K562 (cell line): ENCODE data around the gene LRP1. TPM values are rescaled to one million over a fixed set of nuclear protein-coding genes. Genes with fewer than 3 reads are reported as not detected.

Experiments
- ATAC-seq: fragments of 200-7000 bp; cut with Tn5 transposase; 3 replicates; pipeline ENCODE4 v1.9.1; 2020; ENCODE audit warnings: moderate library complexity
- BruUV-seq: library from RNA; stranded (reverse); fragments of 400-500 nt; replicated peaks from 2 replicates; lab custom pipeline; 2021; lab: Mats Ljungman, UMichigan
- CTCF ChIA-PET: fragments of 300-600 bp; formaldehyde crosslinking; extraction: SDS; loops from one replicate; lab custom pipeline; 2021; ENCODE audit warnings: low intra/inter-chr PET ratio; lab: Yijun Ruan, JAX
- POLR2A ChIA-PET: fragments of 300-600, 350-650 bp; sonication (Branson Sonifier 250); formaldehyde crosslinking; extraction: SDS; loops from one replicate; lab custom pipeline; 2021; ENCODE audit warnings: antibody characterized with exemption, inconsistent platforms; lab: Yijun Ruan, JAX
- DNase-seq, 4 experiments: peaks; one replicate each; pipeline versions ENCODE4 v3.0.0 to v3.0.0-alpha.2; 2011 to 2018; ENCODE audit warnings: low spot score in 3 of 4, mixed read lengths in 3 of 4; ENCODE audit errors: extremely low read depth in 1 of 4
- FAIRE-seq: peaks from 2 replicates; lab custom pipeline; 2011; peaks lifted over from hg19 to GRCh38; lab: Jason Lieb, UNC
- H2AFZ ChIP-seq: 2 replicates; pipeline ENCODE4 v1.6.0; 2011; ENCODE audit warnings: low read depth, low read length, control low read depth, inconsistent platforms
- H3K27ac ChIP-seq: fragments of 200-600 bp; 3 replicates; pipeline ENCODE4 v1.8.0; 2011; ENCODE audit warnings: low read depth, mild to moderate bottlenecking, control low read depth, inconsistent platforms, low read length, moderate library complexity, mixed read lengths; ENCODE audit errors: extremely low read depth
- H3K27me3 ChIP-seq, 2 experiments: fragments of 300-600 bp in 1 of 2; 2 replicates in 1 of 2; 3 replicates in 1 of 2; pipeline versions ENCODE4 v1.6.0 to v1.8.0; 2011; ENCODE audit warnings: inconsistent platforms in 2 of 2, low read length in 2 of 2, mild to moderate bottlenecking in 1 of 2, mixed read lengths in 1 of 2, moderate library complexity in 1 of 2; ENCODE audit not compliant: control insufficient read depth in 2 of 2, insufficient read depth in 2 of 2
- H3K36me3 ChIP-seq: fragments of 300-600 bp; 3 replicates; pipeline ENCODE4 v1.8.0; 2011; ENCODE audit warnings: mild to moderate bottlenecking, low read length, inconsistent platforms; ENCODE audit not compliant: control insufficient read depth, insufficient read depth
- H3K4me1 ChIP-seq, 2 experiments: fragments of 200-600 bp in 1 of 2; replicated peaks in 1 of 2; 2 replicates in 1 of 2; 3 replicates in 1 of 2; pipeline versions ENCODE4 v1.5.1 to v1.8.0; 2011; ENCODE audit warnings: inconsistent platforms in 2 of 2, low read length in 2 of 2, mild to moderate bottlenecking in 1 of 2, mixed read lengths in 1 of 2, moderate library complexity in 1 of 2; ENCODE audit not compliant: control insufficient read depth in 2 of 2, insufficient read depth in 2 of 2
- H3K4me2 ChIP-seq: 2 replicates; pipeline ENCODE4 v1.6.1; 2011; ENCODE audit warnings: low read length, control low read depth, inconsistent platforms, mixed read lengths; ENCODE audit not compliant: insufficient read depth
- H3K4me3 ChIP-seq: fragments of 200-600 bp; sonication (generic), shearing (Covaris generic); 2 replicates; pipeline ENCODE4 v1.5.1; 2016; ENCODE audit warnings: control low read depth, inconsistent platforms
- H3K79me2 ChIP-seq: fragments of 200-600 bp; 3 replicates; pipeline ENCODE4 v1.8.0; 2011; ENCODE audit warnings: low read length, inconsistent platforms; ENCODE audit not compliant: control insufficient read depth, insufficient read depth
- H3K9ac ChIP-seq, 2 experiments: 2 replicates each; pipeline versions ENCODE4 v1.6.0 to v1.6.1; 2011; ENCODE audit warnings: low read depth in 2 of 2, low read length in 2 of 2, control low read depth in 1 of 2, inconsistent platforms in 1 of 2, mild to moderate bottlenecking in 1 of 2, mixed read lengths in 1 of 2; ENCODE audit not compliant: insufficient read depth in 1 of 2
- H3K9me1 ChIP-seq: one replicate; pipeline ENCODE4 v1.6.0; 2011; ENCODE audit warnings: inconsistent platforms, mild to moderate bottlenecking, low read length, moderate library complexity; ENCODE audit not compliant: control insufficient read depth, insufficient read depth
- H3K9me3 ChIP-seq: replicated peaks from 2 replicates; pipeline ENCODE4 v1.5.1; 2011; ENCODE audit warnings: low read depth, low read length, inconsistent platforms; ENCODE audit not compliant: control insufficient read depth, insufficient read depth
- H4K20me1 ChIP-seq: replicated peaks from 2 replicates; pipeline ENCODE4 v1.6.1; 2011; ENCODE audit warnings: low read length, inconsistent platforms, mixed read lengths; ENCODE audit not compliant: control insufficient read depth, insufficient read depth
- ELF4 ChIP-seq: fragments of 450-650 bp; formaldehyde crosslinking; IDR thresholded peaks from 2 replicates; pipeline ENCODE4 v1.4.0; 2022; ENCODE audit warnings: missing genetic modification characterization
- JUN ChIP-seq, 2 experiments: sonication (generic) in 1 of 2; formaldehyde crosslinking in 1 of 2; IDR thresholded peaks; 2 replicates each; pipeline versions ENCODE4 v1.6.1 to v1.8.0; 2012 to 2022; ENCODE audit warnings: borderline replicate concordance in 2 of 2, mild to moderate bottlenecking in 2 of 2, improper control_type of control experiment in 1 of 2, low read depth in 1 of 2, low read length in 1 of 2, missing genetic modification reagents in 1 of 2
- MTA2 ChIP-seq: fragments of 450-650 bp; IDR thresholded peaks from 2 replicates; pipeline ENCODE4 v1.6.1; 2016; ENCODE audit warnings: low read depth
- RFX1 ChIP-seq: fragments of 450-650 bp; IDR thresholded peaks from 2 replicates; pipeline ENCODE4 v1.6.1; 2016; ENCODE audit warnings: mild to moderate bottlenecking, moderate library complexity
- SLC30A9 ChIP-seq: fragments of 250-450 bp; sonication (Bioruptor Pico); IDR thresholded peaks from 2 replicates; pipeline ENCODE4 v1.8.0; 2022; ENCODE audit warnings: mild to moderate bottlenecking, moderate library complexity
- ZNF253 ChIP-seq: fragments of 250-450 bp; sonication (Bioruptor Pico); conservative IDR thresholded peaks from 2 replicates; pipeline ENCODE4 v1.6.1; 2021; ENCODE audit warnings: mild to moderate bottlenecking
- WGBS: fragments of 100-300 bp; shearing (Covaris generic); methylation state at CpG from one replicate; pipeline ENCODE4 v1.1.6; 2016; ENCODE audit warnings: low coverage, mixed read lengths; ENCODE audit not compliant: insufficient coverage; ENCODE audit errors: missing lambda C conversion rate; 5-methylcytosine and 5-hydroxymethylcytosine counted together
- in situ Hi-C: fragments of 300-500 bp; cut with MboI; formaldehyde crosslinking; loops from 4 replicates; pipeline ENCODE4 v1.15.0; 2018; ENCODE audit warnings: inconsistent platforms, mixed read lengths
- intact Hi-C: fragments of 100-400 bp; cut with micrococcal nuclease; formaldehyde crosslinking; loops from 2 replicates; pipeline ENCODE4 v1.14.2; 2022
- polyA plus RNA-seq, 8 experiments: library from polyadenylated mRNA; depleted of rRNA in 4 of 8; stranded (reverse) in 5 of 8; unstranded in 3 of 8; fragments of >200 nt; fragmentation: Nextera tagmentation in 2 of 8; fragmentation: Illumina TruSeq in 1 of 8; extraction: Ambion mirVana in 2 of 8; extraction: Trizol in 1 of 8; gene quantifications; 2 replicates each; pipeline versions ENCODE4 v1.2.1 to v1.2.3, GENCODE V29; 2011 to 2014; ENCODE audit warnings: inconsistent platforms in 1 of 8, missing spikeins in 1 of 8
- total RNA-seq, 7 experiments: library from RNA; depleted of rRNA in 6 of 7; stranded (reverse); fragments of >200 nt in 6 of 7; fragmentation: Illumina TruSeq in 2 of 7; extraction: Trizol in 2 of 7; gene quantifications; 2 replicates each; pipeline versions ENCODE4 v1.2.1 to v1.2.3, GENCODE V29; 2011 to 2021; ENCODE audit warnings: low replicate concordance in 1 of 7
- TF ChIP-seq, protein P1 (sequence below), 3 experiments: IDR thresholded peaks in 2 of 3; conservative IDR thresholded peaks in 1 of 3; 2 replicates each; pipeline ENCODE4 v1.5.1; 2011 to 2012; ENCODE audit warnings: low read length in 3 of 3, mild to moderate bottlenecking in 3 of 3, control low read depth in 2 of 3, improper control_type of control experiment in 1 of 3, inconsistent platforms in 1 of 3, low read depth in 1 of 3, mixed read lengths in 1 of 3, moderate library complexity in 1 of 3; ENCODE audit not compliant: insufficient read depth in 2 of 3
- TF ChIP-seq, protein P2 (sequence below): sonication (generic); formaldehyde crosslinking; IDR thresholded peaks from 2 replicates; pipeline ENCODE4 v1.8.0; 2023; ENCODE audit warnings: missing genetic modification reagents, mild to moderate bottlenecking, borderline replicate concordance

Gene LRP1
- total and polyA plus RNA-seq, 9 of the 15 experiments (the other 6 are each of a cell fraction or from before 2014, with no cell fraction given) = 0.04 to 0.64 (median 0.19) TPM; not detected in 2

DNA sequence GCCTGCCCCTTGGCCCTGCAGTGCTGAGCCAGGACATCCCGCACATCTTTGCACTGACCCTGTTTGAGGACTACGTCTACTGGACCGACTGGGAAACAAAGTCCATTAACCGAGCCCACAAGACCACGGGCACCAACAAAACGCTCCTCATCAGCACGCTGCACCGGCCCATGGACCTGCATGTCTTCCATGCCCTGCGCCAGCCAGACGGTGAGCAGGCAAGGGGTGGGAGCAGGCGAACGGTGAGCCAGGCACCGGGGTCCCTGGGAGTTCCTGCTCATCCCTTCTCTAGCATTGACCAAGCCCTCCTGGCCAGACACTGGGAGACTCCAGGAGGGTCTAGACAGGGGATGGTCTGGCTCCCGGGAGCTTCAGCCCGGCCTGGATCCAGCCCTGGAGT, 70.9 kb downstream of the LRP1 start:
- Histone ChIP-seq H3K36me3 (no peaks in the 10 kb centered on the region), H4K20me1 (peaks cover 38% of the 10 kb centered on the region), H3K27ac (no peak overlapping the region), H3K9me3 (no peaks in the 10 kb centered on the region), H3K4me2 (no peak overlapping the region), H3K79me2 (no peaks in the 10 kb centered on the region), H2AFZ (no peak overlapping the region), H3K27me3 (peaks cover 74 to 96% of the 10 kb centered on the region in 2 experiments; a peak in 4 of 5 replicates), H3K4me3 (no peak overlapping the region), H3K9me1 (no peaks in the 10 kb centered on the region), H3K4me1 (peaks cover 0 to 49% of the 10 kb centered on the region in 2 experiments; a peak in 2 of 5 replicates), H3K9ac (no peak overlapping the region; a peak in 1 of 4 replicates)
- DNase-seq (no peak), ATAC-seq (no peak), FAIRE-seq (no peak)
- no TSS peak for BruUV-seq
- TF ChIP-seq MTA2 = no peak
- TF ChIP-seq SLC30A9 (CRISPR knock-in tag) = no peak
- TF ChIP-seq JUN (IDR thresholded peaks at IDR 0.05; ENCODE audit: borderline replicate concordance, low read depth, low read length) = no peak
- TF ChIP-seq JUN (CRISPR knock-in tag; IDR thresholded peaks at IDR 0.05; ENCODE audit: borderline replicate concordance) = no peak
- no peak for TF ChIP-seq RFX1
- no peak for TF ChIP-seq ELF4 (CRISPR knock-in tag)
- TF ChIP-seq, protein P1, sequence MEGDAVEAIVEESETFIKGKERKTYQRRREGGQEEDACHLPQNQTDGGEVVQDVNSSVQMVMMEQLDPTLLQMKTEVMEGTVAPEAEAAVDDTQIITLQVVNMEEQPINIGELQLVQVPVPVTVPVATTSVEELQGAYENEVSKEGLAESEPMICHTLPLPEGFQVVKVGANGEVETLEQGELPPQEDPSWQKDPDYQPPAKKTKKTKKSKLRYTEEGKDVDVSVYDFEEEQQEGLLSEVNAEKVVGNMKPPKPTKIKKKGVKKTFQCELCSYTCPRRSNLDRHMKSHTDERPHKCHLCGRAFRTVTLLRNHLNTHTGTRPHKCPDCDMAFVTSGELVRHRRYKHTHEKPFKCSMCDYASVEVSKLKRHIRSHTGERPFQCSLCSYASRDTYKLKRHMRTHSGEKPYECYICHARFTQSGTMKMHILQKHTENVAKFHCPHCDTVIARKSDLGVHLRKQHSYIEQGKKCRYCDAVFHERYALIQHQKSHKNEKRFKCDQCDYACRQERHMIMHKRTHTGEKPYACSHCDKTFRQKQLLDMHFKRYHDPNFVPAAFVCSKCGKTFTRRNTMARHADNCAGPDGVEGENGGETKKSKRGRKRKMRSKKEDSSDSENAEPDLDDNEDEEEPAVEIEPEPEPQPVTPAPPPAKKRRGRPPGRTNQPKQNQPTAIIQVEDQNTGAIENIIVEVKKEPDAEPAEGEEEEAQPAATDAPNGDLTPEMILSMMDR (IDR thresholded peaks at IDR 0.05 in 2 of 3, conservative IDR thresholded peaks at IDR 0.05 in 1 of 3; ENCODE audit: insufficient read depth in 2 of 3, low read depth in 1 of 3, low read length in 3 of 3) = no peak
- TF ChIP-seq, protein P2, sequence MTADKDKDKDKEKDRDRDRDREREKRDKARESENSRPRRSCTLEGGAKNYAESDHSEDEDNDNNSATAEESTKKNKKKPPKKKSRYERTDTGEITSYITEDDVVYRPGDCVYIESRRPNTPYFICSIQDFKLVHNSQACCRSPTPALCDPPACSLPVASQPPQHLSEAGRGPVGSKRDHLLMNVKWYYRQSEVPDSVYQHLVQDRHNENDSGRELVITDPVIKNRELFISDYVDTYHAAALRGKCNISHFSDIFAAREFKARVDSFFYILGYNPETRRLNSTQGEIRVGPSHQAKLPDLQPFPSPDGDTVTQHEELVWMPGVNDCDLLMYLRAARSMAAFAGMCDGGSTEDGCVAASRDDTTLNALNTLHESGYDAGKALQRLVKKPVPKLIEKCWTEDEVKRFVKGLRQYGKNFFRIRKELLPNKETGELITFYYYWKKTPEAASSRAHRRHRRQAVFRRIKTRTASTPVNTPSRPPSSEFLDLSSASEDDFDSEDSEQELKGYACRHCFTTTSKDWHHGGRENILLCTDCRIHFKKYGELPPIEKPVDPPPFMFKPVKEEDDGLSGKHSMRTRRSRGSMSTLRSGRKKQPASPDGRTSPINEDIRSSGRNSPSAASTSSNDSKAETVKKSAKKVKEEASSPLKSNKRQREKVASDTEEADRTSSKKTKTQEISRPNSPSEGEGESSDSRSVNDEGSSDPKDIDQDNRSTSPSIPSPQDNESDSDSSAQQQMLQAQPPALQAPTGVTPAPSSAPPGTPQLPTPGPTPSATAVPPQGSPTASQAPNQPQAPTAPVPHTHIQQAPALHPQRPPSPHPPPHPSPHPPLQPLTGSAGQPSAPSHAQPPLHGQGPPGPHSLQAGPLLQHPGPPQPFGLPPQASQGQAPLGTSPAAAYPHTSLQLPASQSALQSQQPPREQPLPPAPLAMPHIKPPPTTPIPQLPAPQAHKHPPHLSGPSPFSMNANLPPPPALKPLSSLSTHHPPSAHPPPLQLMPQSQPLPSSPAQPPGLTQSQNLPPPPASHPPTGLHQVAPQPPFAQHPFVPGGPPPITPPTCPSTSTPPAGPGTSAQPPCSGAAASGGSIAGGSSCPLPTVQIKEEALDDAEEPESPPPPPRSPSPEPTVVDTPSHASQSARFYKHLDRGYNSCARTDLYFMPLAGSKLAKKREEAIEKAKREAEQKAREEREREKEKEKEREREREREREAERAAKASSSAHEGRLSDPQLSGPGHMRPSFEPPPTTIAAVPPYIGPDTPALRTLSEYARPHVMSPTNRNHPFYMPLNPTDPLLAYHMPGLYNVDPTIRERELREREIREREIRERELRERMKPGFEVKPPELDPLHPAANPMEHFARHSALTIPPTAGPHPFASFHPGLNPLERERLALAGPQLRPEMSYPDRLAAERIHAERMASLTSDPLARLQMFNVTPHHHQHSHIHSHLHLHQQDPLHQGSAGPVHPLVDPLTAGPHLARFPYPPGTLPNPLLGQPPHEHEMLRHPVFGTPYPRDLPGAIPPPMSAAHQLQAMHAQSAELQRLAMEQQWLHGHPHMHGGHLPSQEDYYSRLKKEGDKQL (CRISPR knock-in tag) = no peak
- no peak for TF ChIP-seq ZNF253 (CRISPR knock-in tag)
- ChIA-PET CTCF (no interaction called here), POLR2A (interaction anchor here (0.8 kb wide), 1 partner anchor 12 kb away, joined by 4 read pairs; no protein-coding TSS in a partner anchor)
- in situ Hi-C loops (no loop called here), intact Hi-C loops (loop anchor here (5.0 kb wide), 1 partner anchor 43 kb away; no protein-coding TSS in a partner anchor)
- WGBS = 6% methylated on average over 15 of the region's 15 CpGs
